WTC11 (cell line): Measurements from ENCODE around the gene PADI1.

Experiments used
- JAZF1 ChIP-seq: fragments of 250-450 bp; sonication (Bioruptor Pico); IDR thresholded peaks from 2 replicates; pipeline ENCODE4 v1.9.0; 2021; ENCODE audit warnings: moderate library complexity, mild to moderate bottlenecking, inconsistent platforms
- RELA ChIP-seq: sonication (generic); formaldehyde crosslinking; IDR thresholded peaks from 2 replicates; pipeline ENCODE4 v1.8.1; 2022; ENCODE audit warnings: missing genetic modification reagents, mild to moderate bottlenecking, borderline replicate concordance
- ZNF317 ChIP-seq: sonication (generic); formaldehyde crosslinking; IDR thresholded peaks from 2 replicates; pipeline ENCODE4 v1.8.1; 2023; ENCODE audit warnings: low read depth, mild to moderate bottlenecking, moderate library complexity, missing genetic modification reagents, borderline replicate concordance
- TF ChIP-seq, protein P1 (sequence below): fragments of 250-450 bp; sonication (Bioruptor Pico); IDR thresholded peaks from 2 replicates; pipeline ENCODE4 v1.9.0; 2021; ENCODE audit warnings: moderate library complexity, mild to moderate bottlenecking, inconsistent platforms, borderline replicate concordance
- TF ChIP-seq, protein P2 (sequence below): fragments of 200-600 bp; IDR thresholded peaks from 2 replicates; pipeline ENCODE4 v1.8.0; 2022; ENCODE audit warnings: antibody characterized with exemption

DNA sequence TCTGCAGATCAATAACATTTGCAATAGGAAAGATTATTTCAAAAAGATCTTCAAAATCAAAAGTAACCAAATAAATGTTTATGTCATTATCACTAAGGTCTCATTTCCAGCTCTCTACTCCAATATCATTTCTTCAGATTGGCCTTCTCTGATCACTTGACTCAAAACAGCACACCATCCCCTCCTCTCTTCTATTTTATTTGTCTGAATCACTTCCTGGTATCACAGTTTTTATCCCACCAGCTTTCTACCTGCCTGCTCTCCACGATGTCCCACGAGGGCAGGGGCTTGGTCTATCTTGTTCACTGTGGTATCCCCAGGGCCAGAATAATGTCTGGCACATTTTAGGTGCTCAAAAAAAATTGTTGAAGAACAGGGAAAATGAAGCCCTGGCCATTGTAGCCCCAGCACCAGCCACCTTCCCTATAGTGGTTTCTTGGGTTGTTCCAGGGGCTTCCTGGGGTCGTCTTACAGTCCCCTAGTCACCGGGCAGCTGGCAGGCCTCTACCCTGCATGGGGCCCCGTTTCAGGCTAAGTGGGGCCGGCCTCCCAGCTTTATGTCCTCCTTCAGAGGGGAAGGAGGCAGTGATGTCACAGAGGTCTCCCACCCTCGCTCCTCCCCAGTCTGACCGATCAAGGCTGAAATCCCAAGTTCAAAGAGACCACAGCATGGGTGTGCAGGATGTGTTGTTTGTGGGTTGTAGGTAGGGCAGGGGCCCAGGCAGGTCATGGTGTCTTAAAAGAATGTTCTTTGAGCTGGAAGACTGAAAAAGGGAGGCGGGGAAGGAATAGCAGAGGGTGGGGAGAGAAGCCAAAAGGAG, 3.5 kb upstream of the PADI1 start:
- TF ChIP-seq RELA (CRISPR knock-in tag) (no peak), ZNF317 (no peak), JAZF1 (no peak)
- TF ChIP-seq, protein P1, sequence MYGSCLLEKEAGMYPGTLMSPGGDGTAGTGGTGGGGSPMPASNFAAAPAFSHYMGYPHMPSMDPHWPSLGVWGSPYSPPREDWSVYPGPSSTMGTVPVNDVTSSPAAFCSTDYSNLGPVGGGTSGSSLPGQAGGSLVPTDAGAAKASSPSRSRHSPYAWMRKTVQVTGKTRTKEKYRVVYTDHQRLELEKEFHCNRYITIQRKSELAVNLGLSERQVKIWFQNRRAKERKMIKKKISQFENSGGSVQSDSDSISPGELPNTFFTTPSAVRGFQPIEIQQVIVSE (CRISPR knock-in tag), result no peak
- TF ChIP-seq, protein P2, sequence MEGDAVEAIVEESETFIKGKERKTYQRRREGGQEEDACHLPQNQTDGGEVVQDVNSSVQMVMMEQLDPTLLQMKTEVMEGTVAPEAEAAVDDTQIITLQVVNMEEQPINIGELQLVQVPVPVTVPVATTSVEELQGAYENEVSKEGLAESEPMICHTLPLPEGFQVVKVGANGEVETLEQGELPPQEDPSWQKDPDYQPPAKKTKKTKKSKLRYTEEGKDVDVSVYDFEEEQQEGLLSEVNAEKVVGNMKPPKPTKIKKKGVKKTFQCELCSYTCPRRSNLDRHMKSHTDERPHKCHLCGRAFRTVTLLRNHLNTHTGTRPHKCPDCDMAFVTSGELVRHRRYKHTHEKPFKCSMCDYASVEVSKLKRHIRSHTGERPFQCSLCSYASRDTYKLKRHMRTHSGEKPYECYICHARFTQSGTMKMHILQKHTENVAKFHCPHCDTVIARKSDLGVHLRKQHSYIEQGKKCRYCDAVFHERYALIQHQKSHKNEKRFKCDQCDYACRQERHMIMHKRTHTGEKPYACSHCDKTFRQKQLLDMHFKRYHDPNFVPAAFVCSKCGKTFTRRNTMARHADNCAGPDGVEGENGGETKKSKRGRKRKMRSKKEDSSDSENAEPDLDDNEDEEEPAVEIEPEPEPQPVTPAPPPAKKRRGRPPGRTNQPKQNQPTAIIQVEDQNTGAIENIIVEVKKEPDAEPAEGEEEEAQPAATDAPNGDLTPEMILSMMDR, result no peak
